NCI-H69 (cell line): Measurements from ENCODE around the gene LAMTOR3.

Source experiments
- DNase-seq: peaks from one replicate; lab custom pipeline; 2025; lab: John Stamatoyannopoulos, UW

The LAMTOR3 gene, protein sequence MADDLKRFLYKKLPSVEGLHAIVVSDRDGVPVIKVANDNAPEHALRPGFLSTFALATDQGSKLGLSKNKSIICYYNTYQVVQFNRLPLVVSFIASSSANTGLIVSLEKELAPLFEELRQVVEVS

DNA sequence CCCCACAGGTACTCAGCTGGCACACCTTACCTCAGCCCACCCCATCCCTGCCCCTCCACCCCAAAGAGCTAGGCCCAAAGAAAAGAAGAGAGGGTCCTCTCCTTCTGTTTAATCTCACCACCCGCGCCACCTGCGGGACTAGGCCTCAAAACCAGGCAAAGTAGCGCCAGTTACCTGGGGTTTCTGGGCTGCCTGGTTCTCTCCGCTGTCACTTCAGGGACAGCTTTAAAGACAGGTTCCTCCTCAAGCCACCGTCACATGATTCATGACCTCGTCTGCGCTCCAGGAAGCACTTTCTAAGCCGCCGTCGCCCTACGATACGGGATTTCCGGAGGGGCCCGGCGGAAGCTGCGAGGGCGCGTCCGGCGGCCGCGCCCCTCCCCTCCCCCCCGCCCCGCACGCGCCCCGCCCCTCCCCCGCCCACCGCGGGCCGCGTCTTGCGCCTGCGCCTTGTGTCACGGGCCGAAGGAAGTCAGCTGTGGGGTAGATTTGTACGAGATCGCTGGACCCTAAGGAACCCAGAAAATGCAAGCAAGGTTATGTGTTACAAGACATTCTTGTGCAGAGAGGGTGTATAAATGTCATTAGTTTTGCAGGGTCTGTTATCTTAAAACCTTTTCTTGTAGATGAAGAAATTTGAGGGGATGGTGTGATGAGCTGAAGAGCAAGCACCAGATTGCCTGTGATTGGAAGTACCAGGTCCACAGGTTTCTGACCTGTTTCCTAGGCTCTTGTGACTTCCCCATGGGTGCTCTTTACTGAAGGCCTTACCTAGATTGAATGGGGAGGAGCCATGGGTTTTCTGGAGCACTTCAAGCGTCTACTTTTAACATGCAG lies at the start of gene LAMTOR3:
Gene LAMTOR3, minus strand, starts transcription at position 267 of the 837 bp plus-strand sequence. CDS start 464 bp downstream, outside the sequence.
- peak; percentile 91 for DNase-seq

DNA sequence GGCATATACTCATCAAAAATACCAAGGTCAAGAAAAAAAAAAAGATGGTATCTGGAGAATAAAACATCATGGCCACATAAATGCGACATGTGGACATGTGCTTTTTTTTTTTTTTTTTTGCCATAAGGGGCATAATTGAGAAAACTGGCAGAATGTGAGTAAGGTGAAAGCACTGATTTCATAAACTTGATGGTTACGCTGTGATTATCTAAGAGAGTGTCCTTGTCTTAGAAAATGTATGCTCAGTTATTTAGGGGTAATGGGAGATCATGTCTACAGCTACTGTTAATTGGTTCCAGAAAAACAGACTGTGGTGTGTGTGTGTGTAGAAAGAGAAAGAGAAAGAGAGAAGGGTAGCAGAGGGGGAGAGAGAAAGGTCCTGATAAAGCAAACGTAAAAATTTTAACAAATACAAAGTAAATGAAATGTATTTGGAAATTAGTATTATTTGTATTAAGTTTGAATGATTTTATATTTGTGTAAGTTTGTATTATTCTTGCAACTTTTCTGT lies 44.1 kb upstream of the LAMTOR3 start:
- no peak for DNase-seq

DNA sequence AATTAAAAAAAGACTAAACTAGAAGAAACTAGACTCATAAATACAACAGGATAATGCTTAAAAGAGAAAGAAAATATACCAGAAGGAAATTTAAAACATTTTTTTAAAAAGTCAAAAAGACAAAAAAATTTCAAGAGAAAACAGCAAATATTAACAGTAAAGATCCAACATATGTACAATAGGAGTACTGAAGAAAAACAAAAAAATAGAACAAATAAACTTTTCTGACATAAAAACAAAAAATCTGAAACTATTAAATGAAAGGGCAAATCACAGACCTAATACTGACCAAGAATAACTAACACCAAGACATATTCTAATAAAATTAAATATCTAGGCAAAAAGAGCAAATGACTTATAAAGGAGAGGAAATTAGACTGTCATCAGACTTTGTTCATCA lies 40.7 kb upstream of the LAMTOR3 start:
- DNase-seq = no peak

DNA sequence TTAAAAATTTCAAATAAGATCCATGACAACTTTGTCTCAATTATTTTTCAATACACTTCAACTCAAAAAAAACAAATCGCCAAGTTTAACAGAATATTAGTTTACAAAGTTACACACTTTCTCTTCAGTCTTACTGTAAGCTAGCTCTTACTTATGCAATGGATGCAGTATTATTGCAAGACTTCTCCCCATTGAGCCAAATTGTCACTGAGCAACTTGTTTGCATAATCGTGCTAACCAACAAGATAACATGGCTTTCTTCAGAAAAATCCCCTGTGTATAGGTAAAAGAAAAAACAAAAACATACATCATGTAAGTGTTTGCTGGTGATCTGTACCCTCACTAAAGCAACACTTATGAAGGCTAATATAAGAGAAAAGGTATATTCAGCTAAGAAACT lies 33.3 kb upstream of the LAMTOR3 start:
- no peak for DNase-seq

DNA sequence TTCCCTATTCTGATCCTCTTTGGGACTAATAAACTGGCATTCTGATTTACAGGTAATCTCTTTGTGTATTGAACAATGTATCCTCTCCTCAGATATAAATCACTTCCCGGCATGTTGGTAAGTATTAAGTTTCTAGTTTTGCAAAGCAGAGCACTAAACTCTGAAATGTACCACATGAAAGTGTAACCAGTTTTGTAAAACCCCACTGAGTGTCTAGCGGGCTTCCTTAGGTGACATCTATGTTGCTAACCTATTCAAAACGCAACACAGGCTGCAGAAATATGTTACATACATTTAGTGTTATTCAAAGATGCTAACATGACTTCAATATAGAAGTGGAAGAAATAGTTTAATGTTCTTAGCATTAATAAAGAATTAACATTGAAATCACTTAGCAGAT lies 26.9 kb upstream of the LAMTOR3 start:
- no peak for DNase-seq

DNA sequence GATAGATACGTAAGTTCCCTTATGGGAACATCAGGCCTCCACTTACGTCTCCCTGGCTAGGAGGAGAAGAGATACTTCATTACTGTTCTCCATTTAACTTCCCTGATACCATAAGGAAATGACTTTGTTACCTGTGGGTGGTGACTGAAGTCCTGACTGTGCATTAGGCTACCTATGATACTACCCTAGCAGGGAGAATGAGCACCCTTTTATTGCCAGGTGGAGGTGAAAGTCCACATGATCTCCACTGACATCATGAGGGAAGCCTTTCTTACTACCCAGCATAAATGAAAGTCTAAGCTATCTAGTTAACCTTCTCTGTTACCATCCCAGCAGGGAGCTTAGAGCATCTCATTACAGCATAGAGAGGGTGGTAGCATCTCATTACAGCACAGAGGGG lies 24.4 kb upstream of the LAMTOR3 start:
- no peak for DNase-seq

DNA sequence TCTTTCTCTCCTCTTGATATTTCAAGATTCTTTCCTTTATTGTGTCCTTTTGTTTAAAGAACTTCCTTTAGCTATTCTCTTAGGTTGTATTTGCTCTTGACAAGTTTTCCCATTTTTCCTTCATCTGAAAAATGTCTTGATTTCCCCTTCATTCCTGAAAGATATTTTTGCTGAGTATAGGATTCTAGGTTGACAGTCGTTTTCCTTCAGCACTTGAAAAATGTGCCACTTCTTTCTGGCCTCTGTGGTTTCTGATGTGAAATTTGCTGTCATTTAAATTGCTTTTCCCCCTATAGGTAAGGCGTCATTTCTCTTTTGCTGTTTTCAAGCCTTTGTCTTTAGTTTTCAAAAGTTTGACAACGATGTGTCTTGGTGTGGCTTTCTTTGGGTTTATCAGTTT lies 23.3 kb upstream of the LAMTOR3 start:
- no peak for DNase-seq

DNA sequence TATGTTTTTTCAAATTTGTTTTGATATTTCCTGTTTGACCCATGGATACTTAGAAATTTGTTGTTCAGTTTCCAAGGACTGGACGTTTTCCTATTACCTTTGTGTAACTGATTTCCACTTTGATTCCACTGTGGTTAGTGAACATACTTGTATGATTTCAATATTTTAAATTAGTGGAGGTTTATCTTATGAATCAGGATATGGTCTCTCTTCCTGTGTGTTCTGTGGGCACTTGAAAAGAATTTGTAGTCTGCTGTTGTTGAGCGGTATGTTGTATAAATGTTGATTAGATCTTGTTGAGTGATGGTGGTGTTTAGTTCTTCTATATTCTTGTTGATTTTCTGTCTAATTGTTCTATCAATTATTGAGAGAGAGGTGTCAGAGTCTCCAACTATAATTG lies 21.2 kb upstream of the LAMTOR3 start:
- no peak for DNase-seq

DNA sequence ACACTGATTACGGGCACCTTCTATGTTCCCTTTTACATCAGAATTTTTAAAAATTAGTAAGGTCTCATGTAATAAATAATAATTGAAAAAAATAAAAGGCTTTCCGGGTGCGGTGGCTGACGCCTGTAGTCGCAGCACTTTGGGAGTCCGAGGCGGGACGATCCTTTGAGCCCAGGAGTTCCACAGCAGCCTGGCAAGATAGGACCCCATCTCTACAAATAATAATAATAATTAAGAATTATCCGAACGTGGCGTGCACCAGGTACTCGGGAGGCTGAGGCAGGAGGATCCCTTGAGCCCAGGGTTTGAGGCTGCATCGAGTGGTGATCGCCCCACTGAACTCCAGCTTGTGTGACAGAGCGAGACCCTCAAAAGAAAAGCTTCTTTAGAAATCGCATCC lies 771 bp upstream of the LAMTOR3 start:
- no peak for DNase-seq

DNA sequence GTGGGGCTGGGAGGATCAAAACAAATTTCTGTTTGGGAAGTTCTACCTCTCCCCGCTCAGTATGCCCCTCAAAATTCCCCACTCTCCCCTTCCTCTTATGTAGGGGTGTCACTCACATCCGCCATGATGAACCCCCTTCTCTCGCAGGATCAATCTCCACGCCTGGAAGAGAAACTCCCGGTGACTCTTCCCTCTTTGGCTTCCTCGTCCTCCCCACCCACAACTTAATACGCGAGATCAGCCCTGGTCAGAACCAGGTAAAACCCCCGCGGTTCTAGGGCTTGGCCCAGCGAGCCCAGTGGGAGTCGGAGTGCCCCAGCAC lies 427 bp downstream of the LAMTOR3 start:
- DNase-seq = no peak

DNA sequence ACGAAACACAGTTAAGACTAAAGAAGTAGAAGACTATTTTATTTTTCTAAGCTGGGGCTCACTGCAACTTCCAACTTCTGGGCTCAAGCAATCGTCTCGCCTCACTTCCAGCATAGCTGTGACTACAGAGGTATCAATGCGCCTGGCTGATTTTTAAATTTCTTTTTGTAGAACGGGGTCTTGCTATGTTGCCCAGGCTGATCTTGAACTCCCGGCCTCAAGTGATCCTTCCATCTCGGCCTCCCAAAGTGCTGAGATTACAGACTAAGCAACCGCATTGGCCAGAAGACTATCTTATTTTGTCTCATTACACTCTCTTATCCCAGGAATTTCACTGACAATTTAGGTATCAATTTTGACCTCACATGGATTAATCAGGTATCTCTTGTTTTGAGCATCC lies 1.2 kb downstream of the LAMTOR3 start:
- DNase-seq = no peak

DNA sequence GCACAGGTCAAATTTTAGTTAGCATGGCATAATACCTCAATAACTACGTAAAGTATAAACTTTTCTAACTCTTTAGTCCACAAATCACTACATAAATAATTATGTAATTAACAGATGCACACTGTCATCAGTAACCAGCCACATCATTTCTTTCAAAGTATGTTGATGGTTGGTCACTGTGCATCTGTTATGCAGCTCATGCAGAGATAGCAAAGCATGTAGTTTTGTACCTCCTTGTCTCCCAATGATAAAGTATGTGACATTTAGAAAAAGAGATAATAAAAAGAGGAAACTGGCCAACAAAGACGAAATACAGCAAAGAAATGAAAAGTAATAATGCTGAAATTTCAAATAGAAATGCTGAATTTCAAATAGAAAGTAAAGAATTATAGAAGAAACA lies 2.9 kb downstream of the LAMTOR3 start:
- DNase-seq = no peak

DNA sequence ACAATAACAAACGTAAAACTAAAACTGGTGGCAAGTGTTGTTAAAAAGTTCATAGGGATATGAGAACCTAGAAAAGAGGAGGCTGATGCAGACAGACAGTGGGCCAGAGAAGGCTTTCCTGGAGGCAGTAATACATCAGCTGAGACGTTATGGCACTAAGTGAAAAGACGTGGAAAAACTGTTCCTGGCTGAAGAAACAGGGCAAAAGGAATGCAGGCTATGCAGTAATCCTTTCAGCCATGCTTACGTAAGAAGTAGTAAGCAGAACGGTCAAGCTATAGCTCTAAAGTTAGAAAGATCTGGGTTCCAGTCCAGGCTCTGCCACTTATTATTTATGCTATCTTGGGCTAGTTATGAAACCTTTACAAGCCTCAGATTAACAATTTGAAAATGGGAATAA lies 6.4 kb downstream of the LAMTOR3 start:
- DNase-seq = no peak

DNA sequence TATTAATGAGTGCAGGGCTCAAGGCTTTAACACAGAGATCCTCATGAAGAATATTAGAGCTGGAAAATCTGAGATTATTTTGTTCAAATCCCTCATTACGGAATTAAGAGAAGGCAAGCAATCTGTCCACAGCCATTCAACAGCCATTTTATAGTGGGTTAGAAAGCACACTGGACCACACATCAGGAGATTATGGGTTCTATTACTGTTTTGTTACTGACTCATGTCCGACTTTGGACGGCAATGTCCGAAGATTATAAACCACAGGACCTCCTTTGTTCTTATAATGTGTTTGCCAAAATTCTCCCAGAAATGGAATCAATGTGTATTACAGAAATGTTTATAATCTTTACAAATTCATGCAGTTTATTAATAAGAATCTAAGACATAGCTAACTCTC lies 8.1 kb downstream of the LAMTOR3 start:
- DNase-seq = no peak

DNA sequence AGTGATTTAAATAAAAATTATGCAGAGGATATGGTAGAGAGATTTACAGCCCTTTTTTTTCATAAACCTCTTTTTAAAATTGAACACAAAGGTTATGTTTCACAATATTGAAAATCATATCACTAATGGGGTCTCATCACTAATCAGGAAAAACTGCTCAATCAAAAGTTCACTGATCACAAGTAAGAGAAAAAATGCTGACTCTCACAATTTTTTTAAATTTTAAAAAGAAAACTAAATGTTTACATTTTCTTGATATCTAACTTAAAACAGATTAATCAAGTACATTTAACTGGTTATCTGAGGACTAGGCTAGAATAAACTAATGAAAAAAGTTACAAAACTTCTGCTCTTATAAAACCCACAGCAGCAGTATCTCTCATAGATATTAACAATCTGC lies 8.5 kb downstream of the LAMTOR3 start:
- DNase-seq = no peak

DNA sequence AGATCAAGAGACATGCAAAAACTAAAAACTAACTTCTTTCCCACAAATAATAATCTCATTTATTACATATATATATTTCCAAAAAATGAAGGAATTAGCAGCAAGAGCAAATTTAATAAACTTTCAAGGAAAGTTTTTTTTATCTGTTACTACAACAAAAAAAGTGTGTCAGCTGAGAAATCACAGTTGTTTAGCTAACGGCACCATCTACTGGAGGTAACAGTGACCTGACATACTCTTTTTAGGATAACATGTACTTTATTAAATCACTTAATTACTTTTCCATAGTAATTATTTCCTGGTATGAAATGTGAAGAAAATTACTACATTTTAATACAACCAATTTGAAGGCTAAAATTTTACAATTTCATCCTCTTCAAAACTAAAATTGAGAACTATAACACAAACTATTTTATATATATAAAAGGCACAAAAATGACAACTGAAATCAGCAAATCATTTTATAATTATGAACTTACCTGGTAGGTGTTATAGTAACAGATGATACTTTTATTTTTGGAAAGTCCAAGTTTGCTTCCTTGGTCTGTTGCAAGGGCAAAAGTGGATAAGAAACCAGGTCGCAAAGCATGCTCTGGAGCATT lies 9.1 kb downstream of the LAMTOR3 start:
- peak; percentile 38 for DNase-seq

DNA sequence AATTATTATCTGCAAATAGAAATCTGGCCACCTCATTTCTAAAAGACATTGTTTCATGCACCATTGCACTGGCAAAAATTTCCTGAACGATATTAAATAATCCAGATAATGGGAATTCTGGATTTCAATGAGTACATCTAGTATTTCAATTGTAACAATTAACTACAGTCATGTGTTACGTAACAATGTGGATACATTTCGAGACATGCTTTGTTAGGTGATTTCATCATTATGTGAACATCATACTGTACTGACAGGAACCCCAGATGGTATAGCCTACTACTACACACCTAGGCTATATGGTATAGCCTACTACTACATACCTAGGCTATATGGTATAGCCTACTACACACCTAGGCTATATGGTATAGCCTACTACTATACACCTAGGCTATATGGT lies 14.8 kb downstream of the LAMTOR3 start:
- DNase-seq = no peak

DNA sequence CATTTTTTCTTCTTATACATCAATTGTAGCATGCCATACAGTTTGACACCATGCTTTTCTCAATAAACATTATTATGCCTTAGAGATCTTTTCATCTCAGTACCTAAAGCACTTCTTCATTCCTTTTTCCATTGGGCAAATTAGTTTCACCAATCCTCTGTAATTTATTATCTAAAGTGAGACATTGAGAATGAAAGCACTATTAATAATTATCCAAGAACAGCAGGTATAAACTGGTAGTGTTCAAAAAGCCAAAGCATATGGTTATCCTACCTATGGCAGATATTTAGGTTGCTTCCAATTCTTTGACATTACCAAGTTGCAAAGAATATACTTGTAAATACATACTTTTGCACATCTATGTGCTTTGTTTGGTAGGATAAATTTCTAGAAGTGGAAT lies 15.6 kb downstream of the LAMTOR3 start:
- no peak for DNase-seq

DNA sequence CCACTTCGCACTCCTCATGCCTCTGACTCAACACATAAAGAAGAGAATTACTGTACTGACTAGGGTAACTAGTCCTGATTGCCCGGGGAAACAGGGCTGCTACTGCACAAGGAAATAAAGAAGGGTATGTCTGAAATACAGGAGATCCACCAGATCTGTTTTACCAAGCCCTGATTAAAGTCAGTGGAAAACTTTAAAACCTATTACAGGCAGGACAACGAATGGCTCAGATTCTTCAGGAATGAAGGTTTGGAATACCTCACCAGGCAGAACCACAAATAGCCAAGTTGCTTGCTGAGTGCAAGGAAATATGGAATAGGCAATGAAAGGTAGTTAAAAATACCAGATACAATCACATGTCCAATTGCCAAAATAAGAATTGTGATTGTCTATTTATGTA lies 17.3 kb downstream of the LAMTOR3 start:
- DNase-seq = no peak

DNA sequence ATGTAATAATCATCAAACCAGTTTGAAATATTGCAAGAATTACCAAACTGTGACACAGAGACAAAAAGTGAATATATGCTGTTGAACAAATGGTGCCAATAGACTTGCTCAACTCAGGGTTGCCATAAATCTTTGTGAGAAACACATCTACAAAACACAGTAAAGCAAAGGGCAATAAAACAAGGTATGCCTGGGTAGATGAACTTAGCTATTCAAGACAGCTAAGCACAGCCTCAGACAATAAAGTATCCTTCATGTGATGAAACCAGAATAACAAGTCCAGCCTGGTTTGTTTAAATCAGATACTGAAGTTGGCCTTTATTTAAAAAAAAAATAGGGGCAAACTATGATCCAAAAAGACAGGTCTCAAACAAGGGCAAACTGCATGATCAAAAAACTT lies 19.2 kb downstream of the LAMTOR3 start:
- DNase-seq = no peak

DNA sequence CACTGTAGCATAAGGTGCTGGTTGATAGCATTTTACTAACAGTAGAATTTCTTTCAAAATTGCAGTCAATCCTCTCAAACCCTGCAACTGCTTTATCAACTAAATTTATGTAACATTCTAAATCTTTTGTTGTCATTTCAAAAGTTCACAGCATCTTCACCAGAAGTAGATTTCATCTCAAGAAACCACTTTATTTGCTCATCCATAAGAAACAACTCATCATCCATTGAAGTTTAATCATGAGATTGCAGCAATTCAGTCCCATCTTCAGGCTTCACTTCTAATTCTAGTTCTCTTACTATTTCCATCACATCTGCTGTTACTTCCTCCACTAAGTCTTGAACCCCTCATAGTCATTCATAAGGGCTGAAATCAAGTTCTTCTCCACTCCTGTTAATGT lies 21.7 kb downstream of the LAMTOR3 start:
- DNase-seq = no peak

DNA sequence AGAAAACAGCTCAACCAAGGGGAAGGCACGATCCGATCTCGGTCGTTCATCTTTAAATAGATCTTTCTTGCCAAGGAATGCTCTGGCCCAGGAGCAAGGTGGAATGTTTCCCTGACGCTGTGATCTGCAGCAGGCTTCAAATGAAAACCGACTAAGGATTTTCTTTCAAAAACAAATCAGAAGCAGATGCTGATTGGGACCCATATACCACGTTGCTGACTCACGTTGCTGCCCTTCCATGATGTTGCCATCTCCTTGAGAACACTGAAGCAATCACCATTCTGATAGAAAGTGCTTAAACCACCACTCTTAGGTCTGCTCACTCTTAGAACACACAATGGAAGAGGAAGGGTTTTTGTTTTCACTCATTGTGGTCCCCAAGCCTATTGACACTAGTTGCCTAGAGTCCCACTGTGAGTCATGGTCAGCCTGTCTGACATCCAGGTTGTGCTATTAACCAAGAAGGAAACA lies 26.1 kb downstream of the LAMTOR3 start:
- no peak for DNase-seq

DNA sequence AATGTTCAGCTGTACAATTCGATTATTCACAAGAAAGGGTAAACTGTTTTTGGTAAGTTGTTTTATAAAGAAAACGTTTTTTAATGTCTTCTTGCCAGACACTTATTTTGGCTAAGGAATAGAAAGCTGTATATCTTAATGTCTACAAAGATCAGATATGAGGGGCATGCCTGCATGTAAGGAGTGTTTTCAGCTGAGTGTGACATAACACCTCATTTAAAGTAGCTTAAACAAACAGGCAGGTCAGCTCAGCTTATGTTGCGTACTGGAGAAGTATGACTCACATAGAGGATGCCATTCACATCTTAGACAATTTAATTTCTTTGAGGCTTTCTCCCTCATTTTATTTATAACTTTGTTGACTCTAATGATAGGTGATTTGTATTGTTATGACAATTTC lies 30.4 kb downstream of the LAMTOR3 start:
- DNase-seq = peak; percentile 32
